A549 (cell line): ENCODE data around the gene ELF3. TPM values are rescaled to one million over a fixed set of nuclear protein-coding genes. Genes with fewer than 3 reads are reported as not detected.

ENCODE experiments used
- ATAC-seq, 2 experiments: fragments of 200-7000 bp in 1 of 2; fragments of >200 bp in 1 of 2; cut with Nextera tagmentation in 1 of 2; cut with Tn5 transposase in 1 of 2; 3 replicates each; pipeline versions ENCODE4 v1.8.0 to v1.9.1; 2018 to 2020; ENCODE audit warnings: mild to moderate bottlenecking in 1 of 2, moderate library complexity in 1 of 2
- CTCF ChIA-PET: fragments of 300-600 bp; sonication (Branson Sonifier 250); formaldehyde crosslinking; extraction: SDS; loops from one replicate; lab custom pipeline; 2021; ENCODE audit warnings: antibody characterized with exemption, inconsistent platforms; lab: Yijun Ruan, JAX
- POLR2A ChIA-PET: fragments of 350-600 bp; formaldehyde crosslinking; extraction: SDS; loops from one replicate; lab custom pipeline; 2021; ENCODE audit warnings: antibody characterized with exemption, inconsistent platforms; lab: Yijun Ruan, JAX
- DNase-seq, 2 experiments: peaks; one replicate each; pipeline versions ENCODE4 v3.0.0 to v3.0.0-alpha.2; 2011 to 2016; ENCODE audit warnings: low read depth in 1 of 2, low spot score in 1 of 2
- FAIRE-seq: peaks from 2 replicates; lab custom pipeline; 2011; peaks lifted over from hg19 to GRCh38; lab: Jason Lieb, UNC
- H3K27ac ChIP-seq, 2 experiments: fragments of >200 bp; sonication (Bioruptor Twin); formaldehyde crosslinking; 3 replicates each; pipeline ENCODE4 v1.5.1; 2016 to 2017
- H3K4me1 ChIP-seq: fragments of >200 bp; sonication (Bioruptor Twin); formaldehyde crosslinking; 3 replicates; pipeline ENCODE4 v1.6.1; 2016
- H3K4me2 ChIP-seq: fragments of >200 bp; sonication (Bioruptor Twin); formaldehyde crosslinking; 3 replicates; pipeline ENCODE4 v1.6.1; 2016
- H3K4me3 ChIP-seq: fragments of >200 bp; sonication (Bioruptor Twin); formaldehyde crosslinking; 3 replicates; pipeline ENCODE4 v1.5.1; 2016
- H3K9me3 ChIP-seq: fragments of >200 bp; sonication (Bioruptor Twin); formaldehyde crosslinking; 3 replicates; pipeline ENCODE4 v1.6.1; 2016
- CBX2 ChIP-seq: fragments of 200-600 bp; sonication (generic); IDR thresholded peaks from 2 replicates; pipeline ENCODE4 v1.6.1; 2016; ENCODE audit warnings: low read depth, mild to moderate bottlenecking, borderline replicate concordance
- CEBPB ChIP-seq, 2 experiments: fragments of >200 bp in 1 of 2; sonication (Bioruptor Twin) in 1 of 2; formaldehyde crosslinking in 1 of 2; IDR thresholded peaks; 2 replicates each; pipeline ENCODE4 v1.6.1; 2012 to 2016
- CHD2 ChIP-seq: fragments of 150-350 bp; IDR thresholded peaks from 2 replicates; pipeline ENCODE4 v1.6.1; 2014; ENCODE audit warnings: low read length; ENCODE audit not compliant: partially characterized antibody
- EHF ChIP-seq: fragments of 250-450 bp; sonication (Bioruptor Pico); IDR thresholded peaks from 2 replicates; pipeline ENCODE4 v1.5.0; 2020; ENCODE audit warnings: mild to moderate bottlenecking
- EP300 ChIP-seq, 2 experiments: fragments of >200 bp; sonication (Bioruptor Twin); formaldehyde crosslinking; IDR thresholded peaks; 2 replicates in 1 of 2; 3 replicates in 1 of 2; pipeline ENCODE4 v1.6.1; 2016 to 2017
- FOSB ChIP-seq: fragments of 250-450 bp; sonication (Bioruptor Pico); IDR thresholded peaks from 2 replicates; pipeline ENCODE4 v1.5.0; 2020; ENCODE audit warnings: mild to moderate bottlenecking, moderate library complexity
- GATA3 ChIP-seq: IDR thresholded peaks from 2 replicates; pipeline ENCODE4 v1.6.1; 2012; ENCODE audit warnings: borderline replicate concordance
- HOXB13 ChIP-seq: fragments of 250-450 bp; sonication (Bioruptor Pico); IDR thresholded peaks from 2 replicates; pipeline ENCODE4 v1.5.0; 2020; ENCODE audit warnings: low read depth, mild to moderate bottlenecking, moderate library complexity
- KDM1A ChIP-seq: fragments of 200-600 bp; sonication (generic); IDR thresholded peaks from 2 replicates; pipeline ENCODE4 v1.6.1; 2016; ENCODE audit warnings: low read depth, mild to moderate bottlenecking
- KDM5A ChIP-seq: fragments of 200-600 bp; sonication (generic); IDR thresholded peaks from 2 replicates; pipeline ENCODE4 v1.6.1; 2016; ENCODE audit warnings: antibody characterized with exemption, mild to moderate bottlenecking
- POLR2A ChIP-seq: IDR thresholded peaks from 2 replicates; pipeline ENCODE4 v1.6.1; 2012; ENCODE audit warnings: mild to moderate bottlenecking, low read length
- RAD21 ChIP-seq, 2 experiments: fragments of >200 bp in 1 of 2; sonication (Bioruptor Twin) in 1 of 2; formaldehyde crosslinking in 1 of 2; IDR thresholded peaks in 1 of 2; conservative IDR thresholded peaks in 1 of 2; 2 replicates in 1 of 2; 3 replicates in 1 of 2; pipeline ENCODE4 v1.6.1; 2012 to 2018; ENCODE audit warnings: inconsistent platforms in 1 of 2
- RCOR1 ChIP-seq: fragments of 150-350 bp; IDR thresholded peaks from 2 replicates; pipeline ENCODE4 v1.6.1; 2014; ENCODE audit warnings: antibody characterized with exemption, low read length, low read depth
- SMC3 ChIP-seq: fragments of >200 bp; sonication (Bioruptor Twin); formaldehyde crosslinking; IDR thresholded peaks from 3 replicates; pipeline ENCODE4 v1.6.1; 2018; ENCODE audit warnings: inconsistent platforms
- ZFP36 ChIP-seq: fragments of 450-650 bp; IDR thresholded peaks from 2 replicates; pipeline ENCODE4 v1.6.1; 2014; ENCODE audit warnings: borderline replicate concordance; ENCODE audit not compliant: partially characterized antibody
- WGBS: methylation state at CpG from one replicate; pipeline ENCODE4 v1.1.6; 2017; ENCODE audit errors: missing lambda C conversion rate; 5-methylcytosine and 5-hydroxymethylcytosine counted together
- polyA plus RNA-seq, 4 experiments: library from polyadenylated mRNA; depleted of rRNA in 3 of 4; stranded (reverse); fragments of >200 nt; fragmentation: RNase III in 1 of 4; extraction: RNeasy Plus Mini Kit Qiagen cat#74134 plus additional on column Dnase treatment in 1 of 4; gene quantifications; 2 replicates in 3 of 4; 3 replicates in 1 of 4; pipeline ENCODE4 v1.2.3, GENCODE V29; 2011 to 2017
- TF ChIP-seq, protein P1 (sequence below): fragments of 150-350 bp; IDR thresholded peaks from 2 replicates; pipeline ENCODE4 v1.6.1; 2014; ENCODE audit warnings: low read depth, mild to moderate bottlenecking, low read length
- TF ChIP-seq, protein P2 (sequence below): fragments of >200 bp; sonication (Bioruptor Twin); formaldehyde crosslinking; IDR thresholded peaks from 3 replicates; pipeline ENCODE4 v1.6.1; 2016
- TF ChIP-seq, protein P3 (sequence below): IDR thresholded peaks from 2 replicates; pipeline ENCODE4 v1.6.1; 2012
- TF ChIP-seq, protein P4 (sequence below): fragments of >200 bp; sonication (Bioruptor Twin); formaldehyde crosslinking; IDR thresholded peaks from 3 replicates; pipeline ENCODE4 v1.5.1; 2016

Gene ELF3
- polyA plus RNA-seq, 2 of the 4 experiments (the other 2 are of a cell fraction) = 180 to 334 TPM

DNA sequence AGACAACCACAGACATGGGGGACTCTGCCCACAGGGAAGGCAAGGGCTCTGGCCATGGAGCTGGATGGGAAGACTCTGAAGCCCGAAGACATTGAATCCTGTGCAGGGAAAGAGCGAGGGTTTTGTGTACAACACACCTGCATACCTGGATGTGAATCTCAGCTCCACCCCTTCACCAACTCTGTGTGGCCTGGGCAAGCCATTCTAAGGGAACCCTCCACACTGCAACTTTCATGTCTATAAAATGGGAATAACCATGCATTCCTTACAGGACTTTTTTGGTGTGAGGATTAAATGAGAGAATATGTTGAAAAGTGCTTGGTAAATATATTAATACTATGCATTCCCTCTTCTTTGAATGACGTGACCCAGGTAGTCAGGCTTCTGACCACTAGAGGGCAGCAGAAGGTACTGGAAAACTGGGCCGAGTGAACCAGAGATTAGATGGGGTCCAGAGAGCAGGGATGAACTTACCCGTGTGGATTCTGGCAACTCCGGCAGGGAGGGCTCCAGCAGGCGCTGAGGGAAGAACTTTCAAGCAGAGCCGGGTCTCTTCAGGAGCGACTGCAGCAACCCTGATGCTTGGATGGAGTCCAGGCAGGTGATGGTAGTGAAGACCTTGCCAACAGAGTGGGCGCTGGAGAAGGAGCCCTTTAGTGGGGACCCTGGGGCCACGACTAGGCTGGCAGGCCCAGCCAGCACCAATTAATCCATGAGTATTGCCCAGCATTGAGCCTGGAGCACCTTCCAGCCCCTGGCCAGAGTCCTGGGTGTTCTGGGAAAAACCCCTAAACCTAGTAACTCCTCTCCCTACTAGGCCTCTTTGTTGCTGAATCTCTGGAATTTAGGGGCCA lies 834 bp upstream of the ELF3 start:
- Histone ChIP-seq H3K4me3 (peak overlapping the region; percentile 95), H3K4me2 (peak overlapping the region; percentile 88), H3K4me1 (peaks cover 55% of the 10 kb centered on the region), H3K27ac (peak overlapping the region; percentile 93 to 94)
- POLR2A ChIA-PET = interaction anchor here (0.6 to 3.7 kb wide), 37 partner anchors 8 to 546 kb away, joined by 3 to 147 read pairs (median 5); partner anchors contain the start of genes GPR37L1 and RNPEP
- ATAC-seq (peak; percentile 58 to 67), DNase-seq (peak; percentile 91 to 92)
- CTCF ChIA-PET = interaction anchor here (0.6 to 46.8 kb wide), 34 partner anchors 8 to 116 kb away, joined by 3 to 1624 read pairs (median 5); partner anchors contain the start of gene GPR37L1
- WGBS = 11% methylated on average over 10 of the region's 11 CpGs
- TF ChIP-seq CEBPB (IDR thresholded peaks at IDR 0.05) = no peak
- peak; percentile 96 to 97 for TF ChIP-seq RAD21 (conservative IDR thresholded peaks at IDR 0.05 in 1 of 2, IDR thresholded peaks at IDR 0.05 in 1 of 2)
- TF ChIP-seq KDM1A = no peak
- TF ChIP-seq FOSB (CRISPR knock-in tag) = peak; percentile 72; the same call in 1 of the 2 replicates
- peak; percentile 94 for TF ChIP-seq SMC3
- TF ChIP-seq RCOR1 = peak; percentile 62; the same call in 1 of the 2 replicates
- TF ChIP-seq CHD2 = no peak
- TF ChIP-seq HOXB13 = peak; percentile 54; the same call in 1 of the 2 replicates
- TF ChIP-seq GATA3 = no peak
- TF ChIP-seq, protein P1, sequence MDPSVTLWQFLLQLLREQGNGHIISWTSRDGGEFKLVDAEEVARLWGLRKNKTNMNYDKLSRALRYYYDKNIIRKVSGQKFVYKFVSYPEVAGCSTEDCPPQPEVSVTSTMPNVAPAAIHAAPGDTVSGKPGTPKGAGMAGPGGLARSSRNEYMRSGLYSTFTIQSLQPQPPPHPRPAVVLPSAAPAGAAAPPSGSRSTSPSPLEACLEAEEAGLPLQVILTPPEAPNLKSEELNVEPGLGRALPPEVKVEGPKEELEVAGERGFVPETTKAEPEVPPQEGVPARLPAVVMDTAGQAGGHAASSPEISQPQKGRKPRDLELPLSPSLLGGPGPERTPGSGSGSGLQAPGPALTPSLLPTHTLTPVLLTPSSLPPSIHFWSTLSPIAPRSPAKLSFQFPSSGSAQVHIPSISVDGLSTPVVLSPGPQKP = no peak
- peak; percentile 19; the same call in 1 of the 2 replicates for TF ChIP-seq KDM5A
- TF ChIP-seq, protein P2, sequence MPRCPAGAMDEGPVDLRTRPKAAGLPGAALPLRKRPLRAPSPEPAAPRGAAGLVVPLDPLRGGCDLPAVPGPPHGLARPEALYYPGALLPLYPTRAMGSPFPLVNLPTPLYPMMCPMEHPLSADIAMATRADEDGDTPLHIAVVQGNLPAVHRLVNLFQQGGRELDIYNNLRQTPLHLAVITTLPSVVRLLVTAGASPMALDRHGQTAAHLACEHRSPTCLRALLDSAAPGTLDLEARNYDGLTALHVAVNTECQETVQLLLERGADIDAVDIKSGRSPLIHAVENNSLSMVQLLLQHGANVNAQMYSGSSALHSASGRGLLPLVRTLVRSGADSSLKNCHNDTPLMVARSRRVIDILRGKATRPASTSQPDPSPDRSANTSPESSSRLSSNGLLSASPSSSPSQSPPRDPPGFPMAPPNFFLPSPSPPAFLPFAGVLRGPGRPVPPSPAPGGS = no peak
- 0 out of 2 replicates have a peak, but pooled peaks have one; percentile 57 for TF ChIP-seq EHF
- TF ChIP-seq, protein P3, sequence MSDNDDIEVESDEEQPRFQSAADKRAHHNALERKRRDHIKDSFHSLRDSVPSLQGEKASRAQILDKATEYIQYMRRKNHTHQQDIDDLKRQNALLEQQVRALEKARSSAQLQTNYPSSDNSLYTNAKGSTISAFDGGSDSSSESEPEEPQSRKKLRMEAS = no peak
- TF ChIP-seq, protein P4, sequence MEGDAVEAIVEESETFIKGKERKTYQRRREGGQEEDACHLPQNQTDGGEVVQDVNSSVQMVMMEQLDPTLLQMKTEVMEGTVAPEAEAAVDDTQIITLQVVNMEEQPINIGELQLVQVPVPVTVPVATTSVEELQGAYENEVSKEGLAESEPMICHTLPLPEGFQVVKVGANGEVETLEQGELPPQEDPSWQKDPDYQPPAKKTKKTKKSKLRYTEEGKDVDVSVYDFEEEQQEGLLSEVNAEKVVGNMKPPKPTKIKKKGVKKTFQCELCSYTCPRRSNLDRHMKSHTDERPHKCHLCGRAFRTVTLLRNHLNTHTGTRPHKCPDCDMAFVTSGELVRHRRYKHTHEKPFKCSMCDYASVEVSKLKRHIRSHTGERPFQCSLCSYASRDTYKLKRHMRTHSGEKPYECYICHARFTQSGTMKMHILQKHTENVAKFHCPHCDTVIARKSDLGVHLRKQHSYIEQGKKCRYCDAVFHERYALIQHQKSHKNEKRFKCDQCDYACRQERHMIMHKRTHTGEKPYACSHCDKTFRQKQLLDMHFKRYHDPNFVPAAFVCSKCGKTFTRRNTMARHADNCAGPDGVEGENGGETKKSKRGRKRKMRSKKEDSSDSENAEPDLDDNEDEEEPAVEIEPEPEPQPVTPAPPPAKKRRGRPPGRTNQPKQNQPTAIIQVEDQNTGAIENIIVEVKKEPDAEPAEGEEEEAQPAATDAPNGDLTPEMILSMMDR = peak; percentile 95
- TF ChIP-seq, all 56 proteins: peak for 8
- H3K9me3 ChIP-seq = no peaks in the 10 kb centered on the region
- peak; percentile 89 for FAIRE-seq

DNA sequence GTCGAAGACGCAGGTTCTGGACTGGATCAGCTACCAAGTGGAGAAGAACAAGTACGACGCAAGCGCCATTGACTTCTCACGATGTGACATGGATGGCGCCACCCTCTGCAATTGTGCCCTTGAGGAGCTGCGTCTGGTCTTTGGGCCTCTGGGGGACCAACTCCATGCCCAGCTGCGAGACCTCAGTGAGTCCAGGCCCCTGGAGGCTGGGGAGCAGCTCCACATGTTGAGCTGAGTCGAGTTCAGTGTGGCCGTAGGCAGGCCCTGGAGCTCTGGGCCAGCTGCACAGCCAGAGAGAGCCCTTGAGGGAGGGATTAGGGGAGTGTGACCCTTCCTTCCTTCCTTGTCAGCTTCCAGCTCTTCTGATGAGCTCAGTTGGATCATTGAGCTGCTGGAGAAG lies 1.6 kb downstream of the ELF3 start:
- WGBS = 13% methylated on average over 8 of the region's 11 CpGs
- H3K4me1 ChIP-seq = peaks cover 65% of the 10 kb centered on the region
- CTCF ChIA-PET = interaction anchor here (0.7 to 46.8 kb wide), 12 partner anchors 13 to 117 kb away, joined by 3 to 1624 read pairs (median 6); partner anchors contain the start of gene GPR37L1
- no peak for TF ChIP-seq KDM1A
- no peak for TF ChIP-seq ZFP36
- TF ChIP-seq POLR2A = no peak; the same call in 1 of the 2 replicates
- no peak for TF ChIP-seq CBX2
- TF ChIP-seq EP300 (IDR thresholded peaks at IDR 0.05) = no peak
- TF ChIP-seq, all 56 proteins: peak for 0
- peak overlapping the region; percentile 95 for H3K4me3 ChIP-seq
- H3K4me2 ChIP-seq = peak overlapping the region; percentile 88
- ATAC-seq (peak in 1 of 2 experiments; percentile 0; a peak in 2 of 6 replicates), DNase-seq (peak in 1 of 2 experiments; percentile 62), FAIRE-seq (no peak)
- peak overlapping the region; percentile 93 to 94 for H3K27ac ChIP-seq
- POLR2A ChIA-PET = interaction anchor here (0.6 to 3.7 kb wide), 11 partner anchors 11 to 108 kb away, joined by 3 to 147 read pairs (median 36); partner anchors contain the start of gene GPR37L1
- H3K9me3 ChIP-seq = no peaks in the 10 kb centered on the region
